Tibial nerve (tissue), 3 donors: ENCODE results near the gene SNAI3.

Experiments
- CTCF ChIP-seq, 5 experiments: fragments of 200-600 bp in 3 of 5; fragments of 450-650 bp in 2 of 5; sonication (generic) in 3 of 5; IDR thresholded peaks; one replicate each; pipeline ENCODE4 v1.5.1; 2016 to 2019; ENCODE audit warnings: antibody characterized with exemption in 5 of 5, mild to moderate bottlenecking in 3 of 5, moderate library complexity in 2 of 5
- POLR2A ChIP-seq, 2 donors: fragments of 450-650 bp; IDR thresholded peaks; one replicate each; pipeline ENCODE4 v1.6.1; 2017; ENCODE audit warnings: antibody characterized with exemption in 2 of 2, mild to moderate bottlenecking in 2 of 2, moderate library complexity in 2 of 2

DNA sequence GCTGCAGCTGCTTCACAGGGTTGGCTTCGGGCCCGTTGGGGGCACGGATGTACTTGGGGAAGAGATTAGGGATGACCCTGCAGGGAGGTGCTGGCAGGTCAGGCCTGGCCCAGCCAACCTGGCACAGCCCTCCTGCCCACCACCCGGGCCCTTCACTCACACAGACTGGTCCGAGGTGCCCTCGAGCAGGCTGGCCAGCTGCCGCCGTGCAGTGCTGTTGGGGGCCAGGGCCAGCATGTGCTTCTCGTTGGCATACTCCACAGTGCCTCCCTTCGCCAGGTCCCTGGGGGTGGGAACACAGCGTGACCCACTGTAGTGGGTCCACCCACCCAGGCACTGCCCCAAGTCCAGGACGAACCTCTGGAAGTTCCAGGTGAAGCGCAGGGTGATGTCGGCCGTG lies 29.9 kb upstream of the SNAI3 start:
- TF ChIP-seq CTCF (IDR thresholded peaks at IDR 0.05), result no peak
- TF ChIP-seq POLR2A (IDR thresholded peaks at IDR 0.05), result no peak
